ENCODE data around the gene NETO2.

The NETO2 gene

DNA sequence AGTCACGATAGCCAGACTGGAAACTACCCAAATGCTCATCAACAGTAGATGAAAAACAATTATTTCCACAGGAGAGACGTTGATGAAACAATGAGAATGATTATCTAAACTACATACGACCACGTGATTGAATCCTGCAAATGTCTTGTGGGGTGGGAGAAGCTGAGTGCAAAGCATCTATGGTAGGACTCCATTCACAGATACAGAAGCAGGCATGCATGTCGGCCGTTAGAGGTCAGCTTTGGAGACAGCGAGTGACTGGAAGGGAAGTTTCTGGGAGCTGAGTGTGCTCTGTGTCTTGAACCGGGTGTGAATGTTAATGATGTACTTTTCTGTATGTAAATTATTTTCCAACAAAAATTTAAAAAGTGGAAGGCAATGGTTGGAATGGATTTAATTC, 98.7 kb downstream of the NETO2 start:
- DNase-seq (ENCODE audit: low read depth in 3 of 3): no peak

DNA sequence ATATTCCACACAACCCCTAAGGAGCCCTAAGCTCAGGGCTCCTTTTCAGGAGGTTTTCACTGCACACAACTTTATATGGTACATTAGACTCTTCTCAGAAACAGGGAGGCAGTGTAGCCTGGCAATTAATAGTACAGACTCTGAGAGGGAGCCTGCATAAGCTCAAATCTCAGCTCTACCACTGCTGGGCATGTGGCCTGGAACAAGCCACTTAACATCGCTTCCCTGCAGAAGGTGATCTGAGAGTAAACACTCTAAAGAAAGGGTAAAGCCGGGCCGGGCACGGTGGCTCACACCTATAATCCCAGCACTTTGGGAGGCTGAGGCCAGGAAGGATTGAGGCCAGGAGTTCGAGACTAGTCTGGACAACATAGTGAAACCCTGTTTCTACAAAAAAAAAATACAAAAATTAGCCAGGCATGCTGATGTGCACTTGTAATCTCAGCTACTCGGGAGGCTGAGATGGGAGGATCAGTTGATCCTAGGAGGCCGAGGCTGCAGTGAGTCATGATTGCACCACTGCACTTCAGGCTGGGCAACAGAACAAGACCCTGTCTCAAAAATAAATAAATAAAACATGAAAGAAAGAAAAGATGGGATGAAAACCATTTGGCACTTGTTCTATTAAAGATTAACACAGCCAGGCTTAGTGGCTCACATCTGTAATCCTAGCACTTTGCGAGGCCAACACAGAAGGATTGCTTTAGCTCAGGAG, 99.6 kb downstream of the NETO2 start:
- no peak for DNase-seq (ENCODE audit: low read depth in 3 of 3)

DNA sequence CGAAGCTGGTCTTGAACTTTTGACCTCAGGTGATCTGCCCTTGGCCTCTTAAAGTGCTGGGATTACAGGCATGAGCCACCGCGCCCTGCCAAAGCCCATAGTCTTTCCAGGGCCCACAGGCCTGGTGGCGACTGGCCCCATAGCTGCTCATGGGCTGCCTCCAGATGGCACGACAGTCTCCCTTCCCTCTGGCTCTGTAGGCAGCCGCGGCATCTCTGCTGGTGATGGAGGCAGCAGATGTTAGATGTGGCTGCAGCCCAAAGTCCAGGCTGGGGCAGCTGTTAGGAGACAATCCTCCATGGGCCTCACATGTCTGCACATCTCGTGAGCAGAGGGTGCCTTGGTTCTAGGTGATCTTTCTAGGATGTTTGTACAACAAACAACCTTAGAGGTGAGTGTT, 100.5 kb downstream of the NETO2 start:
- DNase-seq (ENCODE audit: low read depth in 3 of 3): no peak

DNA sequence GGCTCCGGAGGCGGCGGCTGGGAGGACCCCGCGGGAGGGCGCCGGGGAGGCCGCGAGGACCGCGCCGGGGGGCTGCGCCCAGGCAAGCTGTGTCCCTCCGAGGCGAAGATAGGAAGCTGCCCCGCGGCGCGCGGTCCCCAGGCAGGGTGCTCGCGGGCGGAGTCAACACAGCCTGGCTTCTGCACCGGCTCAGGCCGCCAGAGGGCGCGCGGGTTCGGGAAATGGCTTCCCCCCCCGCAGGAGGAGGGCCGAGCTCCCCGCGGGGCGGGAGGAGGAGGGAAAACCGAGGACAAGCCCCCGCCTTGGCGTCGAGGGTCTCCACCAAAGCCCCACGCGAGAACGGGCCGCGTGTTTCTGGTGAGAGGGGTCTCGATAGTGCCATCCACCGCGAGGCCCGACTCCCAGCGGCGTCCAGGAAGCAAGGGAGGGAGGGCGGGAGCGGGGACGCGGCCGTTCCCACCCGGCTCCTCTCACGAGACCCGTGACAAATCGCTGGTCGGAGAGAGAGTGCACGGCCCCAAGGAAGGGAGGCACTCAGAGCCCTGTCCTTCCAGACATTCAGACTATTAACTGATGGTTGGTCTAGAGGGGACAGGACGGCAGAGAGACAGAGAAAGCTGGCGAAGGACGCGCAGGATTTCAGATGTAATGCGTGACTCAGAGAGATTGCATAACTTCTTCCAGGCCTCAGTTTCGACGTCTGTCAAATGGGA, 105.8 kb downstream of the NETO2 start:
- DNase-seq (ENCODE audit: low read depth in 3 of 3): peak; percentile 84 to 89 (median 86)

GRCh38 chr16:47037396-47037745, 106.4 kb downstream of the NETO2 start:
- DNase-seq (ENCODE audit: low read depth in 3 of 3): peak in 2 of 3 experiments; percentile 2 to 37

GRCh38 chr16:47036201-47036600, 107.5 kb downstream of the NETO2 start:
- DNase-seq (ENCODE audit: low read depth in 3 of 3): no peak

- DNase-seq (ENCODE audit: low read depth in 3 of 3): no peak
Observed at GRCh38 chr16:47035436-47035835, 108.3 kb downstream of the NETO2 start.

DNA sequence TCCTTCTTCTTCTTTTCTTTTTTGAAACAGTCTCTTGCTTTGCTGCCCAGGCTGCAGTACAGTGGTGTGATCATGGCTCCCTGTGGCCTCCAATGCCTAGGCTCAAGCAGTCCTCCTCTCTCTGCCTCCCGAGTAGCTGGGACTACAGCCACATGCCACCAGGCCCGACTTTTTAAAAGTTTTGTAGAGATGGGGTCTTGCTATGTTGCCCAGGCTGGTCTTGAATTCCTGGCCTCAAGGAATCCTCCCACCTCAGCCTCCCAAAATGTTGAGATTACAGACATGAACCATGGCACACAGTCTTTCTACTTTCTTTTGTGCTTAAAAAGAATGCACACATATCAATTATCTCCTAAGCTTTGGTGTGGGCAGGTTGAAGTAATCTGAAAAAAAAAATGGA, 109.3 kb downstream of the NETO2 start:
- no peak for DNase-seq (ENCODE audit: low read depth in 3 of 3)

- no peak for DNase-seq (ENCODE audit: low read depth in 3 of 3)
Observed at GRCh38 chr16:47033176-47033575, 110.6 kb downstream of the NETO2 start.

- no peak for DNase-seq (ENCODE audit: low read depth in 3 of 3)
Observed at GRCh38 chr16:47029724-47030123, 114.0 kb downstream of the NETO2 start.

DNA sequence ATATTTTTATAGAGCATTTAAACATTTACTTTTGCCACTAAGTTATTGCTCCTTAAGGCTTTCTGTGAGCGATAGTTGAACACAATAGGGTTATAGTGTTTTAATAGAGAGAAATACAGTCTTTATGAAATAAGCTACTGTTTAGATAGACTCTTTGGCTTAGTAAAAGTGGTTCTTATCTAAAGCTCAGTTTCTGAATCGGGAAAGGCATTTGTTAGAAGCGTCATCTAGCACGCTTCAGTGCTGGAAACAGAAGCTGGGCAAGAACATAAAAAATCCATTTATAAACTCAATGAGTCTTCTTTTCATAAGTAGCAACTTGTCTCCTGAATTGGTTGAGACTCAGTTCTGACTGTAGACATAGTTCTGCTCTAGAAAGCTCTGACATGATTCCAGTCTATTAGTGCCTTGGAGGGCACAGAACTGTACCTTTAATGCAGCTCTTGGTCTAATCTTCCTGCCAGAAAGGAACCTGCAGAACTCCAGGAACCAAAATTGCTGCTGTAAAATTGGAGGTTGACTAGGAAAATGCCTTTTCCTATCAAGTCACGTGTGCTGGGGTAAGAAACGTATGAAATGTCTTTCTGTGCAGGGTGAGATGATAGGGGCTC, 114.9 kb downstream of the NETO2 start:
- no peak for DNase-seq (ENCODE audit: low read depth in 3 of 3)
